HepG2 (cell line): Measurements from ENCODE around the gene EIF4G2. TPM values are rescaled to one million over a fixed set of nuclear protein-coding genes. Genes with fewer than 3 reads are reported as not detected.

Experiments used
- CCAR2 ChIP-seq: fragments of 200-400 bp; formaldehyde crosslinking; optimal IDR thresholded peaks from 2 replicates; pipeline ENCODE3; 2018; ENCODE audit warnings: low read depth, mild to moderate bottlenecking, low read length, moderate library complexity
- CERS6 ChIP-seq: sonication (generic); formaldehyde crosslinking; IDR thresholded peaks from 2 replicates; pipeline ENCODE4 v1.5.0; 2020; ENCODE audit warnings: missing genetic modification reagents
- GATAD1 ChIP-seq: IDR thresholded peaks from 2 replicates; pipeline ENCODE4 v1.6.1; 2016; ENCODE audit warnings: missing genetic modification reagents, missing compliant biosample characterization
- JARID2 ChIP-seq: sonication (generic); formaldehyde crosslinking; IDR thresholded peaks from 2 replicates; pipeline ENCODE4 v1.8.1; 2023; ENCODE audit warnings: missing genetic modification reagents, inconsistent platforms; ENCODE audit not compliant: insufficient replicate concordance
- KDM6A ChIP-seq: IDR thresholded peaks from 2 replicates; pipeline ENCODE4 v1.6.1; 2016; ENCODE audit warnings: low read depth
- MYC ChIP-seq: sonication (generic); formaldehyde crosslinking; IDR thresholded peaks from 2 replicates; pipeline ENCODE4 v1.9.0; 2021; ENCODE audit warnings: missing genetic modification reagents, borderline replicate concordance
- PHF5A ChIP-seq: IDR thresholded peaks from one replicate; pipeline ENCODE4 v1.6.1; 2018; ENCODE audit warnings: low read depth, missing genetic modification reagents; ENCODE audit not compliant: unreplicated experiment
- PPARG ChIP-seq: conservative IDR thresholded peaks from 2 replicates; pipeline ENCODE4 v1.6.1; 2016; ENCODE audit warnings: missing biosample characterization, missing genetic modification reagents
- SALL2 ChIP-seq: sonication (generic); formaldehyde crosslinking; IDR thresholded peaks from 2 replicates; pipeline ENCODE4 v1.8.1; 2023; ENCODE audit warnings: mild to moderate bottlenecking, missing genetic modification reagents, inconsistent platforms
- SIN3B ChIP-seq: fragments of 150-350 bp; IDR thresholded peaks from 2 replicates; pipeline ENCODE4 v1.6.1; 2014; ENCODE audit warnings: low read length
- TAF15 ChIP-seq: fragments of 200-400 bp; formaldehyde crosslinking; IDR thresholded peaks from one replicate; pipeline ENCODE4 v1.6.1; 2018; ENCODE audit warnings: mild to moderate bottlenecking, low read depth, low read length; ENCODE audit not compliant: poor library complexity, severe bottlenecking
- TCF12 ChIP-seq, 2 experiments: fragments of 450-650 bp in 1 of 2; sonication (generic) in 1 of 2; formaldehyde crosslinking in 1 of 2; IDR thresholded peaks; 2 replicates each; pipeline versions ENCODE4 v1.6.1 to v1.8.0; 2017 to 2022; ENCODE audit warnings: antibody characterized with exemption in 1 of 2, mild to moderate bottlenecking in 1 of 2, missing genetic modification reagents in 1 of 2, moderate library complexity in 1 of 2
- ZBTB7B ChIP-seq: sonication (generic); formaldehyde crosslinking; IDR thresholded peaks from 2 replicates; pipeline ENCODE4 v1.4.0; 2020; ENCODE audit warnings: missing genetic modification reagents
- ZNF292 ChIP-seq: sonication (generic); formaldehyde crosslinking; IDR thresholded peaks from 2 replicates; pipeline ENCODE4 v1.8.1; 2022; ENCODE audit warnings: mild to moderate bottlenecking, low read depth, missing genetic modification reagents, borderline replicate concordance
- ZNF747 ChIP-seq: sonication (generic); formaldehyde crosslinking; IDR thresholded peaks from 2 replicates; pipeline ENCODE4 v1.8.1; 2023; ENCODE audit warnings: missing genetic modification reagents, mild to moderate bottlenecking, borderline replicate concordance
- ZSCAN22 ChIP-seq: sonication (generic); formaldehyde crosslinking; IDR thresholded peaks from 2 replicates; pipeline ENCODE4 v1.4.0; 2020; ENCODE audit warnings: mild to moderate bottlenecking, missing genetic modification reagents
- polyA plus RNA-seq, 8 experiments: library from polyadenylated mRNA; depleted of rRNA in 3 of 8; stranded (reverse) in 7 of 8; unstranded in 1 of 8; fragments of >200 nt; fragmentation: Illumina TruSeq in 4 of 8; extraction: Trizol in 4 of 8; gene quantifications; 2 replicates each; pipeline versions ENCODE4 v1.2.1 to v1.2.3, GENCODE V29; 2011 to 2016; ENCODE audit warnings: low read depth in 4 of 8, missing spikeins in 1 of 8, mixed read lengths in 1 of 8; ENCODE audit not compliant: insufficient read depth in 1 of 8
- total RNA-seq, 5 experiments: library from RNA; depleted of rRNA; stranded (reverse); fragments of >200 nt; fragmentation: Illumina TruSeq; extraction: Trizol; gene quantifications; 2 replicates each; pipeline ENCODE4 v1.2.3, GENCODE V29; 2016; ENCODE audit warnings: low read depth in 1 of 5
- TF ChIP-seq, protein P1 (sequence below): sonication (generic); formaldehyde crosslinking; IDR thresholded peaks from 2 replicates; pipeline ENCODE4 v1.9.0; 2021; ENCODE audit warnings: missing genetic modification reagents, borderline replicate concordance
- TF ChIP-seq, protein P2 (sequence below): sonication (generic); formaldehyde crosslinking; IDR thresholded peaks from 2 replicates; pipeline ENCODE4 v1.4.0; 2020; ENCODE audit warnings: mild to moderate bottlenecking, missing genetic modification reagents
- TF ChIP-seq, protein P3 (sequence below): sonication (generic); formaldehyde crosslinking; IDR thresholded peaks from 2 replicates; pipeline ENCODE4 v1.8.1; 2023; ENCODE audit warnings: missing genetic modification reagents, mild to moderate bottlenecking, borderline replicate concordance

Gene EIF4G2
- total and polyA plus RNA-seq, 2 of the 13 experiments (the other 11 are each of a cell fraction or from before 2014, with no cell fraction given), result 362 to 546 TPM

DNA sequence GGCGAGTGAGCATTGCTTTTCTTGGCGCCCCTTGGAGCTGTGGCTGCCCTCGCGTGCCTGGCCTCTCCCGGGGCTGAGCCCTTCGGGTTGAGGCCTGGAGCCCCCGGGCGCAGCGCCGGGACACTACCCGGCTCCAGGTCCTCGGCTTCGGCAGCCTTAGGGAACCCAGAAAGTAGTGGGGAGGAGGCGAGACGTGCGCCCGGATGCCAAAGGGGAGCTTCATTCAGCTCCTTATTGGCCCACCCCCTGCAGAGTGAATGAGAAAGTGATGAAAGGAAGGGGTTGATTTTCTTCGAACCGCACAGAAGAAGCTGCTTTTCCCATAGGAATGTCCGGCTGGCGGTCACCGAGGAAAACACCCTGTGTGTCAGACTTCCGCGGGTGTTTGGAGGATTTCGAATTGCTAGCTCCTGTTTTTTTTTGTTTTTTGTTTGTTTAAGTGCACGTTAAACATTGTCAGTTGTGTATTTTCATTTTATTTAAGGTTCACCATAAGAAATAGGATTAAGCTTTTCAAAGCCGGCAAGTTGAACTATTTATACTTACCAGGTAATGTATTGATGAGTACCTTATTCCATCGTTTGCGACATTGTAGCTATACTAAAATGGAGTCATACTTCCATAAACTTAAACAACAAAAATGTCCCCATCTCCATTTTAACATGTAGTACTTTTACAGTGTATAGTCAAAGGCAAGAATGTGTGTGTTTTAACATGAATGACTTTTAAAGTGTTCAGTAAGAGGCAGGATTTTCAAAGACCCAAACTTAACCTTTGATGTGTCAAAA, 841 bp upstream of the EIF4G2 start (continued):
- TF ChIP-seq, protein P1, sequence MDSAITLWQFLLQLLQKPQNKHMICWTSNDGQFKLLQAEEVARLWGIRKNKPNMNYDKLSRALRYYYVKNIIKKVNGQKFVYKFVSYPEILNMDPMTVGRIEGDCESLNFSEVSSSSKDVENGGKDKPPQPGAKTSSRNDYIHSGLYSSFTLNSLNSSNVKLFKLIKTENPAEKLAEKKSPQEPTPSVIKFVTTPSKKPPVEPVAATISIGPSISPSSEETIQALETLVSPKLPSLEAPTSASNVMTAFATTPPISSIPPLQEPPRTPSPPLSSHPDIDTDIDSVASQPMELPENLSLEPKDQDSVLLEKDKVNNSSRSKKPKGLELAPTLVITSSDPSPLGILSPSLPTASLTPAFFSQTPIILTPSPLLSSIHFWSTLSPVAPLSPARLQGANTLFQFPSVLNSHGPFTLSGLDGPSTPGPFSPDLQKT (CRISPR knock-in tag), result no peak
- TF ChIP-seq PHF5A (CRISPR knock-in tag), result peak; percentile 6
- no peak for TF ChIP-seq KDM6A (CRISPR knock-in tag)
- no peak for TF ChIP-seq JARID2
- TF ChIP-seq MYC (CRISPR knock-in tag), result 0 out of 2 replicates have a peak, but pooled peaks have one; percentile 25
- TF ChIP-seq CCAR2, result no peak
- no peak for TF ChIP-seq SALL2
- TF ChIP-seq TCF12 (IDR thresholded peaks at IDR 0.05), result no peak
- no peak for TF ChIP-seq TCF12 (CRISPR knock-in tag; IDR thresholded peaks at IDR 0.05)
- TF ChIP-seq, protein P2, sequence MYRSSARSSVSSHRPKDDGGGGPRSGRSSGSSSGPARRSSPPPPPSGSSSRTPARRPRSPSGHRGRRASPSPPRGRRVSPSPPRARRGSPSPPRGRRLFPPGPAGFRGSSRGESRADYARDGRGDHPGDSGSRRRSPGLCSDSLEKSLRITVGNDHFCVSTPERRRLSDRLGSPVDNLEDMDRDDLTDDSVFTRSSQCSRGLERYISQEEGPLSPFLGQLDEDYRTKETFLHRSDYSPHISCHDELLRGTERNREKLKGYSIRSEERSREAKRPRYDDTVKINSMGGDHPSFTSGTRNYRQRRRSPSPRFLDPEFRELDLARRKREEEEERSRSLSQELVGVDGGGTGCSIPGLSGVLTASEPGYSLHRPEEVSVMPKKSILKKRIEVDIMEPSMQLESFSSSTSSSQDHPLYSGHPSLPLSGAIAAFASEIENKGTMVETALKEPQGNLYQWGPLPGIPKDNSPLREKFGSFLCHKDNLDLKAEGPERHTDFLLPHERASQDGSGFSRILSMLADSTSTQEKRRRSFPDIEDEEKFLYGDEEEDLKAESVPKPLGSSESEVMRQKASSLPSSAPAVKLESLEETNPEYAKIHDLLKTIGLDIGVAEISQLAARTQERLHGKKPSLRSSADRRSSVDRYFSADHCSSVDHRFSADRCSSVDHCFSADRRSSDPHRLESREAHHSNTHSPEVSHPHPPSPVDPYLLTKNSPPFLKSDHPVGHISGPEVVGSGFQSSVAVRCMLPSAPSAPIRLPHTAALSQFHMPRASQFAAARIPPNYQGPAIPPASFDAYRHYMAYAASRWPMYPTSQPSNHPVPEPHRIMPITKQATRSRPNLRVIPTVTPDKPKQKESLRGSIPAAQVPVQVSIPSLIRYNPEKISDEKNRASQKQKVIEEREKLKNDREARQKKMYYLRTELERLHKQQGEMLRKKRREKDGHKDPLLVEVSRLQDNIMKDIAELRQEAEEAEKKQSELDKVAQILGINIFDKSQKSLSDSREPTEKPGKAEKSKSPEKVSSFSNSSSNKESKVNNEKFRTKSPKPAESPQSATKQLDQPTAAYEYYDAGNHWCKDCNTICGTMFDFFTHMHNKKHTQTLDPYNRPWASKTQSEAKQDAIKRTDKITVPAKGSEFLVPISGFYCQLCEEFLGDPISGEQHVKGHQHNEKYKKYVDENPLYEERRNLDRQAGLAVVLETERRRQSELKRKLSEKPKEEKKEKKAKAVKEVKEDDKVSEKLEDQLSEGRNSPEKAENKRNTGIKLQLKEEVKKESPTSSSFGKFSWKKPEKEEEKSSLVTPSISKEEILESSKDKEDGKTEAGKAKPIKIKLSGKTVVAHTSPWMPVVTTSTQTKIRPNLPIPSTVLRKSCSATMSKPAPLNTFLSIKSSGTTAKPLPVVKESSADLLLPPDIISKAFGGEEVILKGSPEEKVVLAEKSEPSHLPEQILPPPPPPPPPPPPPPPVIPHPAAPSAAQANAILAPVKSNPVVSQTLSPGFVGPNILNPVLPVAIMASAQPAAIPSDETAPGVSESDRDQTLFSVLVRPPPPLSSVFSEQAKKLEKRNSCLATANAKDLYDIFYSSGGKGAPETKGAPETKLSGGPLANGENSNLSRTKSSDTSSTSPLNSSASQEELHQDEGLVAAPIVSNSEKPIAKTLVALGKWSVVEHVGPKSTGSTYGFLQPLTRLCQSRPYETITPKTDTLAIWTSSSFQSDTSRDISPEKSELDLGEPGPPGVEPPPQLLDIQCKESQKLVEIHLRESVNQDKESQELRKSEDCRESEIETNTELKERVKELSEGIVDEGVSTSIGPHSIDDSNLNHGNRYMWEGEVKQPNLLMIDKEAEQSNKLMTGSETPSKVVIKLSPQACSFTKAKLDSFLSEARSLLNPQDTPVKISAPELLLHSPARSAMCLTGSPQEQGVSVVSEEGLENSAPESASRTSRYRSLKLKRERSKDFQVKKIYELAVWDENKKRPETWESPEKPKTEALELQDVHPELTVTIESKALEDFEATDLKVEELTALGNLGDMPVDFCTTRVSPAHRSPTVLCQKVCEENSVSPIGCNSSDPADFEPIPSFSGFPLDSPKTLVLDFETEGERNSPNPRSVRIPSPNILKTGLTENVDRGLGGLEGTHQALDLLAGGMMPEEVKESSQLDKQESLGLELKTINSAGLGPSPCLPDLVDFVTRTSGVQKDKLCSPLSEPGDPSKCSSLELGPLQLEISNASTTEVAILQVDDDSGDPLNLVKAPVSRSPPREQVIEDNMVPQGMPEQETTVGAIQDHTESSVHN (CRISPR knock-in tag), result no peak
- no peak for TF ChIP-seq CERS6 (CRISPR knock-in tag)
- no peak for TF ChIP-seq TAF15
- TF ChIP-seq GATAD1 (CRISPR knock-in tag), result no peak
- TF ChIP-seq SIN3B, result no peak
- TF ChIP-seq ZBTB7B (CRISPR knock-in tag), result 0 out of 2 replicates have a peak, but pooled peaks have one; percentile 6
- TF ChIP-seq, protein P3, sequence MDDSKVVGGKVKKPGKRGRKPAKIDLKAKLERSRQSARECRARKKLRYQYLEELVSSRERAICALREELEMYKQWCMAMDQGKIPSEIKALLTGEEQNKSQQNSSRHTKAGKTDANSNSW (CRISPR knock-in tag), result no peak
- TF ChIP-seq ZNF292 (CRISPR knock-in tag), result no peak
- no peak for TF ChIP-seq PPARG (CRISPR knock-in tag)
- no peak for TF ChIP-seq ZSCAN22 (CRISPR knock-in tag)
- TF ChIP-seq ZNF747 (CRISPR knock-in tag), result no peak
